AG09319 (cell line): Measurements from ENCODE around the gene IRGC.

Experiments
- DNase-seq: peaks from one replicate; pipeline ENCODE4 v3.0.0-alpha.2; 2010; ENCODE audit warnings: low read depth; ENCODE audit errors: extremely low read depth
- TF ChIP-seq, protein P1 (sequence below): IDR thresholded peaks from 2 replicates; pipeline ENCODE4 v1.5.1; 2011; ENCODE audit warnings: low read depth, mild to moderate bottlenecking, inconsistent platforms, low read length, moderate library complexity

Gene IRGC

GRCh38 chr19:43691755-43692154 lies 24.1 kb upstream of the IRGC start:
- no peak for DNase-seq
- TF ChIP-seq, protein P1, sequence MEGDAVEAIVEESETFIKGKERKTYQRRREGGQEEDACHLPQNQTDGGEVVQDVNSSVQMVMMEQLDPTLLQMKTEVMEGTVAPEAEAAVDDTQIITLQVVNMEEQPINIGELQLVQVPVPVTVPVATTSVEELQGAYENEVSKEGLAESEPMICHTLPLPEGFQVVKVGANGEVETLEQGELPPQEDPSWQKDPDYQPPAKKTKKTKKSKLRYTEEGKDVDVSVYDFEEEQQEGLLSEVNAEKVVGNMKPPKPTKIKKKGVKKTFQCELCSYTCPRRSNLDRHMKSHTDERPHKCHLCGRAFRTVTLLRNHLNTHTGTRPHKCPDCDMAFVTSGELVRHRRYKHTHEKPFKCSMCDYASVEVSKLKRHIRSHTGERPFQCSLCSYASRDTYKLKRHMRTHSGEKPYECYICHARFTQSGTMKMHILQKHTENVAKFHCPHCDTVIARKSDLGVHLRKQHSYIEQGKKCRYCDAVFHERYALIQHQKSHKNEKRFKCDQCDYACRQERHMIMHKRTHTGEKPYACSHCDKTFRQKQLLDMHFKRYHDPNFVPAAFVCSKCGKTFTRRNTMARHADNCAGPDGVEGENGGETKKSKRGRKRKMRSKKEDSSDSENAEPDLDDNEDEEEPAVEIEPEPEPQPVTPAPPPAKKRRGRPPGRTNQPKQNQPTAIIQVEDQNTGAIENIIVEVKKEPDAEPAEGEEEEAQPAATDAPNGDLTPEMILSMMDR: no peak

- DNase-seq: no peak
- TF ChIP-seq, protein P1: no peak
Measured at GRCh38 chr19:43692385-43692784, 23.5 kb upstream of the IRGC start.

- no peak for DNase-seq
- TF ChIP-seq, protein P1: no peak
Measured at GRCh38 chr19:43692877-43693276, 23.0 kb upstream of the IRGC start.

GRCh38 chr19:43694553-43694952 lies 21.3 kb upstream of the IRGC start:
- TF ChIP-seq, protein P1: no peak
- no peak for DNase-seq

GRCh38 chr19:43695985-43696704 lies 19.7 kb upstream of the IRGC start:
- TF ChIP-seq, protein P1: no peak
- no peak for DNase-seq

DNA sequence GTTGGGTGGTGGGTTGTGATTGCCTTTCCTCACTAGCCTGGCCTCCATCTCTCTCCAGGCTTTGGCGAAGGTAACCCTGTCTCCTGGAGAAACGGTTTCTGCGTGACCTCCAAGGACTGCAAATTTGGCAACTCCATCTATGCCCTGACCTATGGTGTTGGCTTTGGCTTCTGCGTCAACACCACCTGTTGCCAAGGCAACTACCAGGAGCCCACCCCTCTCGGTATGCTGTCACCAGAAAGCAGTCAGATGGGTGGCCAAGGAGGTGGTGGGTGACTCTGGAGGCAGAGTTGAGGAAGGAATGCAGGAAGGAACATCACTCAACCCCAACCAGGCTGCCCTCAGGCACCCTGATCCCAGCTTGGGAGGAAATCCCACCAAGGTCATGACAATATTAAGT lies 18.6 kb upstream of the IRGC start:
- TF ChIP-seq, protein P1: no peak
- no peak for DNase-seq

DNA sequence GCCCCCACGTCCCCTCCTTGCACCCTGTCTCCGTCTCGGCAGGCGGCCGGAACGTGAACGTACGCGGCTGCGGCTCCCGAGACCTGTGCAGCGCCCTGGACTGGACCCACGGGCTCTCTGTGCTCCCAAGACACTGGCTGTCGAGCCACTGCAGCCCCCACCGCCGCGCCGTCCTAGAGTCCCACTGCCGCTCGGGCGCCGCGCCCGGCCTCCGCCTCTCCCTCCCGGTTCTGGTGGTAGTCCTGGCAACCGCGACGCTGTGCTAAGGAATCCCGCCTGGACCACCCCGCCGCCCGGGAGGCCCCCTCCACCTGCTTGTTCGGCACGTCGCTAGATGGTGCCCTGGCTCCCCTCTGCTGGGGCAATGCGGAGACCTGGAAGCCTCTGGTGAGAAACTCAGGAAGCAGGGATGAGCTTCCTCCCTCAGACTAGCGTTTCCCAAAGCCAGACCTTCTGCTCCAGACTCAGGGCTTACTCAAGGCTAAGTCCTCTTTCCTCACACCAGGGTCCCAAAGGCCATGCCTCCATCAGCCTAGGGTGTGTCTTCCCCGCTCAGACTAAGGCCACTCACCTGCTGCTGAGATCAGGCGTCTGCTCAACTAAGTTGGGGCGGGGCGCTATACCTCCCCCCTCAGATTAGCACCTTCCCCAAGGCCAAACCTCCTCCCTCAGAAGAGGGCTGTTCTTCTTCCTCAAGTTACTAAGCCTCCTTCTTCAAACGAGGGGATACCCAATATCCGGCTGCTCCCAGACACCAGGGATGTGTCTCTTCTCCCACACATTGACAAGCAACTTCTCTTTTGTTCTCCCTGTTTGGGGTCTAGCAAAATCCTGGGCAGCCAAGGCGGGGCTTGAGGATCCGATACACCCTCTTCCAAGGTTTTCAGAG lies 16.1 kb upstream of the IRGC start:
- DNase-seq: no peak
- TF ChIP-seq, protein P1: peak; percentile 10
